Right cardiac atrium (tissue), 5 donors: ENCODE data around the gene SNX11. TPM values are rescaled to one million over a fixed set of nuclear protein-coding genes. Genes with fewer than 3 reads are reported as not detected.

ENCODE experiments used
- ATAC-seq, 2 donors: fragments of 200-7000 bp; cut with Tn5 transposase; one replicate each; pipeline versions ENCODE4 v1.8.0 to v1.9.1; 2020; ENCODE audit warnings: moderate library complexity in 2 of 2, mild to moderate bottlenecking in 1 of 2
- DNase-seq, 3 donors: peaks; one replicate each; pipeline ENCODE4 v3.0.0-alpha.2; 2020
- H3K27ac ChIP-seq: one replicate; pipeline ENCODE4 v1.5.1; 2013; ENCODE audit warnings: mild to moderate bottlenecking, low read length, control low read depth, moderate library complexity
- H3K27me3 ChIP-seq: one replicate; pipeline ENCODE4 v1.6.1; 2013; ENCODE audit not compliant: control insufficient read depth, insufficient read depth
- H3K4me1 ChIP-seq: one replicate; pipeline ENCODE4 v1.6.1; 2013; ENCODE audit warnings: low read length; ENCODE audit not compliant: control insufficient read depth, insufficient read depth
- H3K4me3 ChIP-seq: one replicate; pipeline ENCODE4 v1.5.1; 2013; ENCODE audit warnings: low read length, control low read depth
- H3K9me3 ChIP-seq: one replicate; pipeline ENCODE4 v1.6.1; 2013; ENCODE audit warnings: low read length; ENCODE audit not compliant: control insufficient read depth
- WGBS: extraction: QIAGEN DNeasy Blood & Tissue Kit; methylation state at CpG from one replicate; pipeline ENCODE4 v1.1.7; 2013; 5-methylcytosine and 5-hydroxymethylcytosine counted together
- intact Hi-C, 4 donors: fragments of 100-400 bp; cut with DNase I; formaldehyde crosslinking; loops; one replicate each; pipeline versions ENCODE4 v1.11.0 to v1.14.0; 2022 to 2023
- polyA plus RNA-seq: library from polyadenylated mRNA; stranded (reverse); fragments of 200-250 nt; gene quantifications from one replicate; pipeline ENCODE4 v1.2.3, GENCODE V29; 2013
- total RNA-seq, 4 donors: library from RNA; stranded (reverse); fragmentation: NEBNext Ultra II Directional; extraction: Animal tissue kit (Norgen Biotek cat#: 25700); gene quantifications; one replicate each; pipeline ENCODE4 v1.2.1, GENCODE V29; 2021
- donor health status: healthy with polysubstance abuse.
- donor health status: DM: no; HTN: yes; CAD: no.
- donor health status: DM: no; HTN: no; CAD: no.
- donor health status: DM: no; HTN: yes; CAD: no; lungs with severe emphysema.
- donor health status: DM: yes; HTN: yes; CAD: no.

The SNX11 gene
- total and polyA plus RNA-seq, 5 donors: 7.5 to 16.6 (median 12.7) TPM

DNA sequence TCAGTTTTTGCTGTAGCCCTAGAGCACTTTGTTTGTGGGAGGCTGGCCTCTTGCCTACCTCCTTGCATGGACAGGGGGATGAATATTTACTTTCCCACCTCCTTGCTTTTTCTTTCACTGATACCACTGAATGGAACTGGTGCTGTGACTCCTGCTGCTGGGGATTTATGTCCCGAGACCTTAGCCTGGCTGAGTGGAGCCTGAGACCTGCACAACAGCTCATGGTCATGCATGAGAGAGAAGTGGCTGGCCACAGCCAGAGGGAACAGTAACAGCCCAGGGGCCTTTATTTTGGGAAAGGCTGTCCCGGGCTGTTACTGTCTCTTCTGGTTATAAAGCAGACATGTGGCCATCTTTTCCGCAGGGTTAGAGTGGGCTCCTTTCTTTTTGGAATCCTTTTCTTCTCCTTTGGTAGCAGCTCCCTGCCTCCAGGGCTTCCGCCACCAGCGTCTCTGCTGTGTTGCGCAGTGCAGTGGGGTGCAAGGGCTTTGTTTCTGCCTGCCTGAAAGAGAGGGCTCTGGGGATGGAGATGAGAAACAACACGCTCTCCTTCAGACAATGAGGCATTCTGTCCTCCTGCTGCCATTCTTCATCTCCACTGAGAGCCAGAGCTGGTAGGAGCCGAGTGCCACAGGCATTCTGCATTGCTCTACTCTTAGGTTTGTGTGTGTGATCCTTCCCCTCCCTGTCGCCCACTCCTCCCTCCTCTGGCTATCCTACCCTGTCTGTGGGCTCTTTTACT lies 14.5 kb downstream of the SNX11 start:
- DNase-seq (no peak), ATAC-seq (no peak)
- no peaks in the 10 kb centered on the region for H3K4me1 ChIP-seq
- H3K9me3 ChIP-seq: no peaks in the 10 kb centered on the region
- intact Hi-C loops: no loop called here
- 87% methylated on average over 9 of the region's 9 CpGs for WGBS
- no peak overlapping the region for H3K4me3 ChIP-seq
- no peak overlapping the region for H3K27ac ChIP-seq
- H3K27me3 ChIP-seq: no peaks in the 10 kb centered on the region

DNA sequence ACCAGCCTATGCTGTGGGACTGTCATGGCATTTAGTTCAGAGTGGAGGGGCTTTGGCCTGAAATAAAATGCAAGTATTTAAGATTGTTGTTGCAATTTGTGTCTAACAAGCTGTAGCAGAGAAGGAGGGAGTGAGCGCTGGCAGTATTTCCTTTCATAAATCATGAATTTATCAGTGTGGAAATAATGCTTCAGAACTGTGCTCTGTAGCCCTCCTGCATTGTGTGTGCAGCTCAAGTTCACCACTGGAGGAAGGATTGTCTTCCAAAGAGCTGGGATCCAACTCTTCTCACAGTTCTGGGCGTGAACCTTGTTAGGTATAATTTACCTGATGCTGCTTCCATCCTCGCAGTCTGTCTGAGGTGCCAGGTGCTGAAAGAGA lies 15.1 kb downstream of the SNX11 start:
- intact Hi-C loops: no loop called here
- no peak for ATAC-seq
- Histone ChIP-seq H3K4me3 (no peak overlapping the region), H3K27me3 (no peaks in the 10 kb centered on the region), H3K27ac (no peak overlapping the region), H3K4me1 (no peaks in the 10 kb centered on the region), H3K9me3 (no peaks in the 10 kb centered on the region)
- WGBS: 92% methylated on average over 3 of the region's 3 CpGs
- no peak for DNase-seq

DNA sequence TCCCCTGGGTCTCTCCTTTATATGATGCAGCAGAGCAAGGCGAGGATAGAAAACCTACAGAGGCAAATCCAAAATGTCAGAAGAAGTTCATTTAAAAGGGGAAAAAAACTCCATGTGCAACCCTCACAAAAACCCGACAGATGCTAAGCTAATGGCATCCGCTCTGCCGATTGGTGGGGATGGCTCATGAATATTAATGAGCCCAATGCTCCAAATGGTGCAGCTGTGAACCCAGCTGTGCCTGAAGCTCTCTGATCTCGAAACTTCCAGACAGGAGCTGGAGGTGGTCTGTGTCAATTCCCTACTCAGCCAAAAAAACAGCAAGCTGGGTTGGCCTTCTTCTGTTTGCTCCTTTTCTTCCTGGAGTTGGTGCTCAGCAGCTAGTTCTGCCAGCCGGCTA lies 15.5 kb downstream of the SNX11 start:
- WGBS: 78% methylated on average over 6 of the region's 6 CpGs

DNA sequence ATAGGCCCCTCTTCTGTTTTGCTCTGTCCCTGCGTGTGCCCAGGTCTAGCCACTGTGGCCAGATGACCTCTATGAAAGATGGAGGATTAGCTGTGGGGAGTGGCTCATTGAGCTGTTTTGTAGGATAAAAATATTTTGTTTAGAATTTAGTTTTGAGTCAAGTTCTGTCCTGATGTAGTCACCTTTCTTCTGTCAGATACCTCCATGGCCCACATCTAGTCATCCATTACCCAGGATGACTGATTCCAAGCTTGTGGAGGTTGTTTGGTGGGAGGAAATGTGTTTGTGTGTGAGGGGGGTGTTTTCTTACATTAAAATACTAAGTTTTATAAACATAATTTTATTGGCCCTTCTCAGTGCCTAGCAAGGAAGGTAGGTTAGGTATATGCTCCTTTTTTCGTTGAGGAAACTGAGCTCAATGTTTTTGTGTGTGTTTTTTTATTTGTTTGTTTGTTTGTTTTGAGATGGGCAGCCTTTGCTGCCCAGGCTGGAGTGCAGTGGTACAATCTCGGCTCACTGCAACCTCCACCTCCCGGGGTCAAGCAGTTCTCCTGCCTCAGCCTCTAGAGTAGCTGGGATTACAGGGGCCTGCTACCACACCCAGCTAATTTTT lies 16.3 kb downstream of the SNX11 start:
- Histone ChIP-seq H3K27ac (no peak overlapping the region), H3K9me3 (no peaks in the 10 kb centered on the region), H3K27me3 (no peaks in the 10 kb centered on the region), H3K4me3 (no peak overlapping the region), H3K4me1 (no peaks in the 10 kb centered on the region)
- ATAC-seq: no peak
- DNase-seq: no peak
- intact Hi-C loops: no loop called here
- WGBS: 94% methylated on average over 4 of the region's 4 CpGs

More for the DNA sequence above, 15.5 kb downstream of the SNX11 start:
- no peak overlapping the region for H3K27ac ChIP-seq
- ATAC-seq: no peak
- H3K27me3 ChIP-seq: no peaks in the 10 kb centered on the region
- no peaks in the 10 kb centered on the region for H3K4me1 ChIP-seq
- H3K9me3 ChIP-seq: no peaks in the 10 kb centered on the region
- DNase-seq: no peak
- intact Hi-C loops: no loop called here
- H3K4me3 ChIP-seq: no peak overlapping the region

DNA sequence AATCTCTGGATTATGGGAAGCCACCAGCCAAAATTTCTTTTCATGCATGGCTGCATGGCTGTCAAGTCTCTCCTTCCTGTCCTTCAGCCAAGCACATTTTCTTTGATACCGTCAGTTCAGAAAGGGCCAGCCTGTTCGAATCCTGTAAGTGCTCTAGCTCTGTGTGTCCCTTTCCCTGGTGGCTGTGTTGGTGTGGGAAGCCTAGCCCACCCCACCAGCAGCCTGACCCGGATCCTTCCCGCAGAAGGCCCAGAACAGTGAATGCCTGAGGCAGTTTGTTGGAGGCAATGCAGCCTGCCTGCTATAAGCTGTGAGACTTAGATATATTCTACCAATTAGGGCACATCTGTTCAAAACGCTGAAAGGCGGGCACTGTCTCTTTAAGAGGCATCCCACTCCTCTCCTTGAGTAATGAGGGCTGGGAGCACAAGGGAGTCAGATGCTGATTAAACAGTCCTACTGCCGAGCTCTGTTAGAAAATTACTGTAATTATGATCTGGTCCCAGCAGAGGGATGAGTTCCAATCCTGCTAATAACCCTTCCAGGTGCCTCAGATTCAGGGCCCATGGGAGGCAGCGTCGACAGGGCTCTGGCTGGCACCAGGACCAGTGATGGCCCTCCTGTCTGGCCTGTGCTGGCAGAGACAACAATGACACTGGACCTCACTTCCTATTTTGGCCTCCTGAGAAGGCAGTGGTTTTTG lies 18.4 kb downstream of the SNX11 start:
- Histone ChIP-seq H3K27me3 (no peaks in the 10 kb centered on the region), H3K4me3 (no peak overlapping the region), H3K9me3 (no peaks in the 10 kb centered on the region), H3K4me1 (no peaks in the 10 kb centered on the region), H3K27ac (no peak overlapping the region)
- DNase-seq: no peak
- intact Hi-C loops: loop anchor here in 1 of 4 donors (5.0 kb wide), 1 partner anchor 44 kb away; no protein-coding TSS in a partner anchor
- WGBS: 67% methylated on average over 9 of the region's 9 CpGs
- ATAC-seq: no peak

DNA sequence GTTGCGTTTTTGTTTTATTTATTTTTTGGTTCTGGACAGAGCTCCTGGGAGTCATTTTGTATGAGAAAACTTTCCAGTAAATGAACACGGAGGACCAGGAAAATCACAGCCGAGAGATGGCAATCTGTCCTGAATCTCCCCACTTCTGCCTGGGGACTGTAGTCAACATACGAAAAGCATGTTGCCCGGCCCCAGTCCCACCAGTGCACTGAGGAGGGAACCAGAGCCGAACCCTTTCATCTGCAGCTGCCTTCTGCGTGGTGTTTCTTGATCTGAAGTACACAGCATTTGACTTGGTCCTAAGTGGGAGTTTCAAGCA lies 18.9 kb downstream of the SNX11 start:
- H3K27ac ChIP-seq: no peak overlapping the region
- WGBS: 71% methylated on average over 7 of the region's 7 CpGs
- intact Hi-C loops: loop anchor here in 1 of 4 donors (5.0 kb wide), 1 partner anchor 44 kb away; no protein-coding TSS in a partner anchor
- no peak for DNase-seq
- H3K9me3 ChIP-seq: no peaks in the 10 kb centered on the region
- ATAC-seq: no peak
- no peaks in the 10 kb centered on the region for H3K27me3 ChIP-seq
- no peaks in the 10 kb centered on the region for H3K4me1 ChIP-seq
- H3K4me3 ChIP-seq: no peak overlapping the region

DNA sequence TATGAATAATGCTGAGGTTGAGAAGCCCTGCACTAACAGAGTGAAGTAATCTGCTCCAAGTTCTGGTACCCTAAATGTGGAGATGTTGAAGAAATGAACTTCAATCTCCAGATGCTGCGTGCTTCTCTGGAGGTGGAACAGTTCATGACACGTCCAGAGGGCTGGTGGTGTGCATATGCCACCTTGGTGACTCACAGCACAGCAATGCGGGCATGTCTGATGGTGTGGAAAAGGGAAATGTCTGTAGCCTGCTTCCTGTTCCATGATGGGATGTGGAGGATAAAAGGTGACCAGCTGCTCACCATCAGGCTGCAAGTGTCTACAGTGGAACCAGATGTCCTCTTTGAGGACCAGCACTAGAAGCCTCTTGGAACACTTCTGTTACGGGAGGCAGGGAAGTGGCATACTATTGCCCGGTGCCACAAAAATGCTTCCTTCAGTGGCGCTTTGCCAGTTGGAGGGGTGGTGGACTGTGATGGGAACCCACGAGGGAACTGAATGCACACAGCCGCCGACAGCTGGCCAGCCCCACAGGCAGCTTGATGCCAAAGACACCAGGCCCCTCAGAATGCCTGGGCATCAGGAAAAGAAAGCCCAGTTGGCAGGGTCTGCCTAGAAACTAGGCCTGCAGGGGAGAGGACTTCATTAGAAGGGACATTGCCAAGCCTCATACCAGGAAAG lies 19.9 kb downstream of the SNX11 start:
- 69% methylated on average over 9 of the region's 9 CpGs for WGBS
- no peak overlapping the region for H3K27ac ChIP-seq
- no peak for ATAC-seq
- H3K9me3 ChIP-seq: no peaks in the 10 kb centered on the region
- H3K27me3 ChIP-seq: no peaks in the 10 kb centered on the region
- intact Hi-C loops: loop anchor here in 1 of 4 donors (5.0 kb wide), 1 partner anchor 45 kb away; no protein-coding TSS in a partner anchor
- DNase-seq: no peak
- no peaks in the 10 kb centered on the region for H3K4me1 ChIP-seq
- no peak overlapping the region for H3K4me3 ChIP-seq

DNA sequence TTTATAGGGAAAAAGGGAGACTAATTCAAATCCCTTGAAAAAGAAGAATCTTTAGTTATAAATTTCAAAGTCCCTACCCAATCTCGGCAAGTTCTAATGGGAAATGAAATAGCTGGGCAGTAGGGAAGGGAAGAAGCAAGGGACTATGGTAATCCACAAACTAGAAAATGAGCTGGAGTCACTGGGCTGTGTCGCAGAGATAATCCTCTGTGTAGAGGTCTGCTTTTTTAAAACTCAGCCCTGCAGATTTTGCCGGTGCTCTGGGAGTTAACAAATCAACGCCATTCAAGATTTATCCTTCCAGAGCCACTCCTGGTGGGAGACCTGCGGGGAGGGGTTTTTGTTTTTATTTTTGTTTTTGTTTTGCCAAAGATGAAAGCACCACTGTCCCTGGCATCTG lies 20.8 kb downstream of the SNX11 start:
- no peaks in the 10 kb centered on the region for H3K4me1 ChIP-seq
- no peaks in the 10 kb centered on the region for H3K9me3 ChIP-seq
- H3K27me3 ChIP-seq: no peaks in the 10 kb centered on the region
- H3K27ac ChIP-seq: no peak overlapping the region
- no peak overlapping the region for H3K4me3 ChIP-seq
- intact Hi-C loops: loop anchor here in 1 of 4 donors (5.0 kb wide), 1 partner anchor 46 kb away; no protein-coding TSS in a partner anchor
- no peak for ATAC-seq
- 37% methylated on average over 5 of the region's 5 CpGs for WGBS
- DNase-seq: no peak

DNA sequence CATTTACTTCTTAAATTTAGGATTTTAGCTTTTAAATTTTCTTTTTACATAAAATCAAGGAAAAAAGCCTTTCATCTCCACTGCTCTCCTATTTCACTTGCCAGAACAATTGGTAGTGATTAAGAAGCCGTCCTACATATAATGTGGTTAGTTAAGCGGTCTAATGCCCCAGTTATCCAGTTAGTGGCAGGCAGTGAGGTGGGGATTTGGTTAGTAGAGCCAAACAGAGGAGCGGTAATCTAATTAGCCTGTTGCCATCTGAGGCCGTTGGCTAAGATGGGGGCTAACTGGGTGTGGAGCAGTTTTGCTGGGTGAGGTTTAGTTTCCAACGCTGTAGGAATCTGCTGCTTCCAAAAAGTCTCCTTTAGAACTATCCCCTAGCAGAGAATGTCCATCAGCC lies 22.4 kb downstream of the SNX11 start:
- Histone ChIP-seq H3K27ac (no peak overlapping the region), H3K4me1 (no peaks in the 10 kb centered on the region), H3K9me3 (no peaks in the 10 kb centered on the region), H3K27me3 (no peaks in the 10 kb centered on the region), H3K4me3 (no peak overlapping the region)
- ATAC-seq (no peak), DNase-seq (no peak)
- WGBS: 68% methylated on average over 5 of the region's 5 CpGs
- intact Hi-C loops: loop anchor here in 3 of 4 donors (2.0 to 5.0 kb wide), 4 partner anchors 48 to 105 kb away; no protein-coding TSS in a partner anchor

DNA sequence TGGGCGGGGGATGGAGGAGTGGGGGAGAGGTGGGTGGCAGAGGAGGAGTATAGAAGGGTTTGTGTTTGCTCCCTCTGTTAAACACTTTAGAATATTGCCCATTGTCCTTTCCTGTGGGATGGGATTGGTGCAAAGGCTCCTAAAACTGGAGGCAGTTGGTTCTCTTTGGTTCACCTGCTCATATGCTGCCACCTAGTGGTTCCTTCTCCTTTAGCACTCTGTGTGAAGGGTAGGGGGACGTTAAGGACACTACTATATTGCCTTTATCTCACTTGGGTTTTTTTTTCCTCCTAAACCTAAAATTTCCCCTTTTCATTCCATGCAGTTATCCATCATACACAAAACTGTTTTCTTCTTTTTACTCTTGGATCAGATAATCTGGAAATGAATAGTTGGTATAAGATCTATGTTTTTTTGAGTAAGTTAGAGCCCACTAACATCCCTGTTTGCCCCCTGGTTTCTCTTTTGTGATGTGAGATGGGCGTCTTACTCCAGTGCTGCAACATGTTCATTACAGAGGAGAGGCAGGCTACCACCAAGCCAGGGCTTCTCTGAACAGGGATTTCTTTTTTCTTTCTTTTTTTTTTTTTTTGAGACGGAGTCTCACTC lies 23.8 kb downstream of the SNX11 start:
- DNase-seq (no peak), ATAC-seq (peak; percentile 85 to 91)
- WGBS: 40% methylated on average over 4 of the region's 4 CpGs
- Histone ChIP-seq H3K27me3 (no peaks in the 10 kb centered on the region), H3K4me3 (no peak overlapping the region), H3K27ac (no peak overlapping the region), H3K9me3 (no peaks in the 10 kb centered on the region), H3K4me1 (no peaks in the 10 kb centered on the region)
- intact Hi-C loops: loop anchor here in 3 of 4 donors (2.0 to 5.0 kb wide), 3 partner anchors 104 to 107 kb away; no protein-coding TSS in a partner anchor
